ENCODE data around the gene FARP1. TPM values are rescaled to one million over a fixed set of nuclear protein-coding genes. Genes with fewer than 3 reads are reported as not detected.

FARP1 gene
- total and polyA plus RNA-seq, 2 of the 13 experiments (the other 11 are each of a cell fraction or from before 2014, with no cell fraction given) = 70.6 to 126 TPM

- no peak for TF ChIP-seq ZNF558 (CRISPR knock-in tag; IDR thresholded peaks at IDR 0.05; ENCODE audit: borderline replicate concordance)
- no peak for TF ChIP-seq ZNF564 (CRISPR knock-in tag; IDR thresholded peaks at IDR 0.05)
- TF ChIP-seq MTERF4 (CRISPR knock-in tag; IDR thresholded peaks at IDR 0.05) = no peak
- TF ChIP-seq PTBP1 (IDR thresholded peaks at IDR 0.05; ENCODE audit: low read depth, low read length, poor library complexity, severe bottlenecking) = no peak
- TF ChIP-seq ZNF256 (CRISPR knock-in tag; conservative IDR thresholded peaks at IDR 0.05) = no peak
- TF ChIP-seq TAF1 (CRISPR knock-in tag; IDR thresholded peaks at IDR 0.05) = no peak
- no peak for TF ChIP-seq ZNF430 (CRISPR knock-in tag; IDR thresholded peaks at IDR 0.05)
- no peak for TF ChIP-seq MXD1 (CRISPR knock-in tag; IDR thresholded peaks at IDR 0.05)
- TF ChIP-seq HNRNPUL1 (IDR thresholded peaks at IDR 0.05; ENCODE audit: low read depth, low read length) = no peak
- no peak for TF ChIP-seq ZHX2 (IDR thresholded peaks at IDR 0.05; ENCODE audit: low read depth)
- TF ChIP-seq ZHX2 (CRISPR knock-in tag; IDR thresholded peaks at IDR 0.05; ENCODE audit: borderline replicate concordance) = no peak
- TF ChIP-seq ZFP36 (IDR thresholded peaks at IDR 0.05; ENCODE audit: borderline replicate concordance, low read depth, low read length, partially characterized antibody) = no peak
- no peak for TF ChIP-seq ZFP62 (CRISPR knock-in tag; IDR thresholded peaks at IDR 0.05)
- no peak for TF ChIP-seq NCOA1 (CRISPR knock-in tag; IDR thresholded peaks at IDR 0.05)
- TF ChIP-seq NFE2L1 (CRISPR knock-in tag; IDR thresholded peaks at IDR 0.05; ENCODE audit: borderline replicate concordance) = no peak
- TF ChIP-seq ZNF432 (CRISPR knock-in tag; IDR thresholded peaks at IDR 0.05; ENCODE audit: borderline replicate concordance) = no peak
- TF ChIP-seq ELK4 (CRISPR knock-in tag; IDR thresholded peaks at IDR 0.05; ENCODE audit: borderline replicate concordance) = no peak
- peak; percentile 91 for TF ChIP-seq RXRB (CRISPR knock-in tag; IDR thresholded peaks at IDR 0.05; ENCODE audit: borderline replicate concordance)
- 0 out of 2 replicates have a peak, but pooled peaks have one; percentile 62 for TF ChIP-seq ZMYM2 (CRISPR knock-in tag; IDR thresholded peaks at IDR 0.05)
- no peak for TF ChIP-seq ZNF550 (CRISPR knock-in tag; IDR thresholded peaks at IDR 0.05; ENCODE audit: borderline replicate concordance)
- 0 out of 2 replicates have a peak, but pooled peaks have one; percentile 41 for TF ChIP-seq ZNF567 (CRISPR knock-in tag; IDR thresholded peaks at IDR 0.05; ENCODE audit: borderline replicate concordance)
Measured at GRCh38 chr13:98173431-98174152, 30.7 kb downstream of the FARP1 start (continued).

Data from HepG2 (cell line).